Measurements from ENCODE around the gene ROCK1. TPM values are rescaled to one million over a fixed set of nuclear protein-coding genes. Genes with fewer than 3 reads are reported as not detected.

ROCK1 gene
- total and polyA plus RNA-seq, 4 donors: 32.6 to 147 (median 70.4) TPM

- ATAC-seq (ENCODE audit: low FRiP score): no peak
- no peaks in the 10 kb centered on the region for H3K27me3 ChIP-seq (ENCODE audit: control insufficient read depth in 1 of 2, insufficient read depth in 2 of 2, low read length in 1 of 2)
- WGBS, 2 donors: 91 to 94% methylated on average over 10 of the region's 10 CpGs
- H3K27ac ChIP-seq (ENCODE audit: low read depth in 1 of 2, low read length in 2 of 2): no peak overlapping the region
- H3K4me1 ChIP-seq (ENCODE audit: control insufficient read depth in 1 of 2, insufficient read depth in 2 of 2, low read length in 2 of 2): no peaks in the 10 kb centered on the region
- intact Hi-C loops (cut with DNase I): no loop called here
- DNase-seq: no peak
- H3K9me3 ChIP-seq (ENCODE audit: control insufficient read depth, low read length): no peaks in the 10 kb centered on the region
- H3K36me3 ChIP-seq (ENCODE audit: control insufficient read depth in 1 of 2, insufficient read depth in 2 of 2, low read length in 1 of 2): no peaks in the 10 kb centered on the region
- H3K4me3 ChIP-seq (ENCODE audit: low read length in 2 of 2): no peak overlapping the region
Observed at GRCh38 chr18:21131698-21132227, 20.1 kb upstream of the ROCK1 start.

- Histone ChIP-seq H3K27ac (ENCODE audit: low read depth in 1 of 2, low read length in 2 of 2) (no peak overlapping the region), H3K27me3 (ENCODE audit: control insufficient read depth in 1 of 2, insufficient read depth in 2 of 2, low read length in 1 of 2) (no peaks in the 10 kb centered on the region), H3K9me3 (ENCODE audit: control insufficient read depth, low read length) (no peaks in the 10 kb centered on the region), H3K36me3 (ENCODE audit: control insufficient read depth in 1 of 2, insufficient read depth in 2 of 2, low read length in 1 of 2) (no peaks in the 10 kb centered on the region), H3K4me3 (ENCODE audit: low read length in 2 of 2) (no peak overlapping the region), H3K4me1 (ENCODE audit: control insufficient read depth in 1 of 2, insufficient read depth in 2 of 2, low read length in 2 of 2) (no peaks in the 10 kb centered on the region)
- WGBS, 2 donors: 57 to 58% methylated on average over 4 of the region's 4 CpGs
- DNase-seq: no peak
- no peak for ATAC-seq (ENCODE audit: low FRiP score)
- intact Hi-C loops (cut with DNase I): no loop called here
Observed at GRCh38 chr18:21129566-21130216, 18.1 kb upstream of the ROCK1 start.

- no peaks in the 10 kb centered on the region for H3K27me3 ChIP-seq (ENCODE audit: control insufficient read depth in 1 of 2, insufficient read depth in 2 of 2, low read length in 1 of 2)
- 89% methylated on average over 5 of the region's 5 CpGs for WGBS, 2 donors
- no peaks in the 10 kb centered on the region for H3K4me1 ChIP-seq (ENCODE audit: control insufficient read depth in 1 of 2, insufficient read depth in 2 of 2, low read length in 2 of 2)
- ATAC-seq (ENCODE audit: low FRiP score) (no peak), DNase-seq (no peak)
- no peak overlapping the region for H3K27ac ChIP-seq (ENCODE audit: low read depth in 1 of 2, low read length in 2 of 2)
- H3K36me3 ChIP-seq (ENCODE audit: control insufficient read depth in 1 of 2, insufficient read depth in 2 of 2, low read length in 1 of 2): no peaks in the 10 kb centered on the region
- no peaks in the 10 kb centered on the region for H3K9me3 ChIP-seq (ENCODE audit: control insufficient read depth, low read length)
- intact Hi-C loops (cut with DNase I): no loop called here
- H3K4me3 ChIP-seq (ENCODE audit: low read length in 2 of 2): no peak overlapping the region
Observed at GRCh38 chr18:21123290-21123926, 11.8 kb upstream of the ROCK1 start.

GRCh38 chr18:21118806-21119205 is 7.2 kb upstream of the ROCK1 start:
- H3K9me3 ChIP-seq (ENCODE audit: control insufficient read depth, low read length): no peaks in the 10 kb centered on the region
- no peaks in the 10 kb centered on the region for H3K36me3 ChIP-seq (ENCODE audit: control insufficient read depth in 1 of 2, insufficient read depth in 2 of 2, low read length in 1 of 2)
- DNase-seq: no peak
- peaks cover 0 to 4% of the 10 kb centered on the region in 2 donors for H3K4me1 ChIP-seq (ENCODE audit: control insufficient read depth in 1 of 2, insufficient read depth in 2 of 2, low read length in 2 of 2)
- ATAC-seq (ENCODE audit: low FRiP score): no peak
- no peaks in the 10 kb centered on the region for H3K27me3 ChIP-seq (ENCODE audit: control insufficient read depth in 1 of 2, insufficient read depth in 2 of 2, low read length in 1 of 2)
- intact Hi-C loops (cut with DNase I): loop anchor here in 1 of 2 donors (10.0 kb wide), 4 partner anchors 56 to 144 kb away; no protein-coding TSS in a partner anchor
- no peak overlapping the region for H3K27ac ChIP-seq (ENCODE audit: low read depth in 1 of 2, low read length in 2 of 2)
- no peak overlapping the region for H3K4me3 ChIP-seq (ENCODE audit: low read length in 2 of 2)

GRCh38 chr18:21117409-21118131 is 6.0 kb upstream of the ROCK1 start:
- DNase-seq (no peak), ATAC-seq (ENCODE audit: low FRiP score) (peak; percentile 77)
- H3K27me3 ChIP-seq (ENCODE audit: control insufficient read depth in 1 of 2, insufficient read depth in 2 of 2, low read length in 1 of 2): no peaks in the 10 kb centered on the region
- peaks cover 0 to 4% of the 10 kb centered on the region in 2 donors for H3K4me1 ChIP-seq (ENCODE audit: control insufficient read depth in 1 of 2, insufficient read depth in 2 of 2, low read length in 2 of 2)
- intact Hi-C loops (cut with DNase I): loop anchor here in 1 of 2 donors (10.0 kb wide), 4 partner anchors 57 to 143 kb away; no protein-coding TSS in a partner anchor
- H3K4me3 ChIP-seq (ENCODE audit: low read length in 2 of 2): no peak overlapping the region
- peak overlapping the region; percentile 43 to 90 for H3K27ac ChIP-seq (ENCODE audit: low read depth in 1 of 2, low read length in 2 of 2)
- H3K36me3 ChIP-seq (ENCODE audit: control insufficient read depth in 1 of 2, insufficient read depth in 2 of 2, low read length in 1 of 2): no peaks in the 10 kb centered on the region
- WGBS, 2 donors: 16 to 28% methylated on average over 5 of the region's 5 CpGs
- H3K9me3 ChIP-seq (ENCODE audit: control insufficient read depth, low read length): no peaks in the 10 kb centered on the region

GRCh38 chr18:21115519-21116411 is 4.2 kb upstream of the ROCK1 start:
- H3K4me1 ChIP-seq (ENCODE audit: control insufficient read depth in 1 of 2, insufficient read depth in 2 of 2, low read length in 2 of 2): peaks cover 0 to 4% of the 10 kb centered on the region in 2 donors
- no peak for DNase-seq
- 79 to 82% methylated on average over 7 of the region's 7 CpGs for WGBS, 2 donors
- no peak overlapping the region for H3K4me3 ChIP-seq (ENCODE audit: low read length in 2 of 2)
- H3K27me3 ChIP-seq (ENCODE audit: control insufficient read depth in 1 of 2, insufficient read depth in 2 of 2, low read length in 1 of 2): no peaks in the 10 kb centered on the region
- H3K36me3 ChIP-seq (ENCODE audit: control insufficient read depth in 1 of 2, insufficient read depth in 2 of 2, low read length in 1 of 2): no peaks in the 10 kb centered on the region
- H3K27ac ChIP-seq (ENCODE audit: low read depth in 1 of 2, low read length in 2 of 2): peak overlapping the region; percentile 39 to 89
- no peaks in the 10 kb centered on the region for H3K9me3 ChIP-seq (ENCODE audit: control insufficient read depth, low read length)
- ATAC-seq (ENCODE audit: low FRiP score): no peak
- intact Hi-C loops (cut with DNase I): loop anchor here in 1 of 2 donors (10.0 kb wide), 4 partner anchors 59 to 141 kb away; no protein-coding TSS in a partner anchor

GRCh38 chr18:21112543-21113105 is 1.0 kb upstream of the ROCK1 start:
- 2% methylated on average over 9 of the region's 9 CpGs for WGBS, 2 donors
- H3K4me1 ChIP-seq (ENCODE audit: control insufficient read depth in 1 of 2, insufficient read depth in 2 of 2, low read length in 2 of 2): peaks cover 0 to 6% of the 10 kb centered on the region in 2 donors
- peak overlapping the region; percentile 54 to 73 for H3K4me3 ChIP-seq (ENCODE audit: low read length in 2 of 2)
- no peaks in the 10 kb centered on the region for H3K9me3 ChIP-seq (ENCODE audit: control insufficient read depth, low read length)
- ATAC-seq (ENCODE audit: low FRiP score) (no peak), DNase-seq (no peak)
- H3K36me3 ChIP-seq (ENCODE audit: control insufficient read depth in 1 of 2, insufficient read depth in 2 of 2, low read length in 1 of 2): no peaks in the 10 kb centered on the region
- H3K27me3 ChIP-seq (ENCODE audit: control insufficient read depth in 1 of 2, insufficient read depth in 2 of 2, low read length in 1 of 2): no peaks in the 10 kb centered on the region
- peak overlapping the region; percentile 39 to 86 for H3K27ac ChIP-seq (ENCODE audit: low read depth in 1 of 2, low read length in 2 of 2)
- intact Hi-C loops (cut with DNase I): loop anchor here in 1 of 2 donors (10.0 kb wide), 4 partner anchors 62 to 138 kb away; no protein-coding TSS in a partner anchor

- DNase-seq: peak in 1 of 2 donors; percentile 91
- intact Hi-C loops (cut with DNase I): loop anchor here in 1 of 2 donors (10.0 kb wide), 4 partner anchors 63 to 137 kb away; no protein-coding TSS in a partner anchor
- peak; percentile 78 for ATAC-seq (ENCODE audit: low FRiP score)
Observed at GRCh38 chr18:21112140-21112473, 494 bp upstream of the ROCK1 start.

More at GRCh38 chr18:21112140-21112473, 494 bp upstream of the ROCK1 start:
- no peaks in the 10 kb centered on the region for H3K27me3 ChIP-seq (ENCODE audit: control insufficient read depth in 1 of 2, insufficient read depth in 2 of 2, low read length in 1 of 2)
- H3K27ac ChIP-seq (ENCODE audit: low read depth in 1 of 2, low read length in 2 of 2): peak overlapping the region; percentile 86 to 95
- WGBS, 2 donors: 0 to 1% methylated on average over 16 of the region's 16 CpGs
- no peaks in the 10 kb centered on the region for H3K36me3 ChIP-seq (ENCODE audit: control insufficient read depth in 1 of 2, insufficient read depth in 2 of 2, low read length in 1 of 2)
- no peaks in the 10 kb centered on the region for H3K9me3 ChIP-seq (ENCODE audit: control insufficient read depth, low read length)
- peak overlapping the region; percentile 54 to 73 for H3K4me3 ChIP-seq (ENCODE audit: low read length in 2 of 2)
- peaks cover 0 to 6% of the 10 kb centered on the region in 2 donors for H3K4me1 ChIP-seq (ENCODE audit: control insufficient read depth in 1 of 2, insufficient read depth in 2 of 2, low read length in 2 of 2)
